HEK293T (cell line): Measurements from ENCODE around the gene FAM117A.

ENCODE experiments used
- CTCF ChIA-PET: fragments of 350-600 bp; formaldehyde crosslinking; extraction: SDS; loops from one replicate; lab custom pipeline; 2021; ENCODE audit warnings: antibody characterized with exemption, inconsistent platforms; lab: Yijun Ruan, JAX
- POLR2A ChIA-PET: fragments of 350-600 bp; formaldehyde crosslinking; extraction: SDS; loops from one replicate; lab custom pipeline; 2020; ENCODE audit warnings: antibody characterized with exemption, inconsistent platforms; lab: Yijun Ruan, JAX
- DNase-seq: peaks from one replicate; pipeline ENCODE4 v3.0.0; 2012; ENCODE audit warnings: mixed read lengths; ENCODE audit errors: extremely low spot score
- ARNT ChIP-seq: fragments of 450-650 bp; IDR thresholded peaks from 2 replicates; pipeline ENCODE4 v1.6.1; 2017; ENCODE audit warnings: mild to moderate bottlenecking
- BHLHE40 ChIP-seq: fragments of 450-650 bp; IDR thresholded peaks from 2 replicates; pipeline ENCODE4 v1.6.1; 2016; ENCODE audit warnings: mild to moderate bottlenecking, moderate library complexity, borderline replicate concordance
- CTBP1 ChIP-seq: fragments of 450-650 bp; IDR thresholded peaks from 2 replicates; pipeline ENCODE4 v1.6.1; 2016; ENCODE audit warnings: borderline replicate concordance
- ELF4 ChIP-seq: fragments of 450-650 bp; IDR thresholded peaks from 2 replicates; pipeline ENCODE4 v1.6.1; 2017; ENCODE audit warnings: antibody characterized with exemption
- FOXA1 ChIP-seq: fragments of 450-650 bp; IDR thresholded peaks from 2 replicates; pipeline ENCODE4 v1.6.1; 2016; ENCODE audit warnings: mild to moderate bottlenecking
- FOXK2 ChIP-seq: fragments of 450-650 bp; IDR thresholded peaks from 2 replicates; pipeline ENCODE4 v1.6.1; 2016; ENCODE audit warnings: mild to moderate bottlenecking
- FOXM1 ChIP-seq: fragments of 450-650 bp; IDR thresholded peaks from 2 replicates; pipeline ENCODE4 v1.6.1; 2017; ENCODE audit warnings: mild to moderate bottlenecking, borderline replicate concordance
- HDGF ChIP-seq: fragments of 450-650 bp; IDR thresholded peaks from 2 replicates; pipeline ENCODE4 v1.6.1; 2017; ENCODE audit warnings: antibody characterized with exemption, borderline replicate concordance
- L3MBTL2 ChIP-seq: fragments of 450-650 bp; conservative IDR thresholded peaks from 2 replicates; pipeline ENCODE4 v1.6.1; 2016; ENCODE audit warnings: mild to moderate bottlenecking
- LEF1 ChIP-seq: fragments of 450-650 bp; IDR thresholded peaks from 2 replicates; pipeline ENCODE4 v1.6.1; 2017; ENCODE audit warnings: mild to moderate bottlenecking, borderline replicate concordance
- NFRKB ChIP-seq: fragments of 450-650 bp; IDR thresholded peaks from 2 replicates; pipeline ENCODE4 v1.6.1; 2016; ENCODE audit warnings: mild to moderate bottlenecking, moderate library complexity
- PKNOX1 ChIP-seq: fragments of 450-650 bp; IDR thresholded peaks from 2 replicates; pipeline ENCODE4 v1.6.1; 2016
- SP1 ChIP-seq: fragments of 450-650 bp; IDR thresholded peaks from 2 replicates; pipeline ENCODE4 v1.6.1; 2017
- SUZ12 ChIP-seq: fragments of 450-650 bp; IDR thresholded peaks from 2 replicates; pipeline ENCODE4 v1.6.1; 2016; ENCODE audit warnings: mild to moderate bottlenecking
- TARDBP ChIP-seq: fragments of 450-650 bp; IDR thresholded peaks from 2 replicates; pipeline ENCODE4 v1.6.1; 2016
- ZNF384 ChIP-seq: fragments of 450-650 bp; IDR thresholded peaks from 2 replicates; pipeline ENCODE4 v1.6.1; 2016

FAM117A gene

DNA sequence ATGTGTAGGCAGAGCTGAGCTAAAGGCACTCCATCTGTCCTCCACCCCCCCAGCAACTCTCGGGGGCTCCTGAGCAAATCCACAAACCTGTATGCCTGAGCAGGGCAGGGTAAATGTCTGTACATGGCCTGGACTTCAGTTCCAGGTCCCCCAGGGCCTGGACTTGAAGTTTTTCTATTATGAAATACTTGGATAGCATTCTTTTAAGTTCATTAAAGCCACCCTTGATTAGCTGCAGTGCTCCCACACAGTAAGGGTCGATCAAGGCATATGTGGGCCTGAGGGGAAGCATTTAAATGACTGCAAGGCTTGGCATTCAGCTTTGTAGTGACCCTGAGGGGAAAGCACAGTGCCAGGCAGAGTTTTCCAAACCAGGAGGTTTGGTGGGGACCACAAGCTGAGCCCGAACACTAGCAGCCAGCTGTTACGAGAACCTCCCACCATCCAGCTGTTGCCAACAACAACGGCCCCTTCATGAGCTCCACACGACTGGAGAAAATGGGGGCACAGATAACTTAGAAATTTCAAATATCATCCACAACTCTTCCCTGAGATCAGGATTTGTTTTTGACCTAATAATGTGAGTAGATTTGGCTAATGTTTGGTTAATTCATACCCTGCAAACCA, 6.7 kb downstream of the FAM117A start:
- DNase-seq: no peak
- CTCF ChIA-PET: no interaction called here
- no peak for TF ChIP-seq PKNOX1
- no peak for TF ChIP-seq FOXA1
- no peak for TF ChIP-seq CTBP1
- TF ChIP-seq HDGF: no peak
- TF ChIP-seq NFRKB: no peak
- TF ChIP-seq SUZ12: no peak
- no peak for TF ChIP-seq TARDBP
- TF ChIP-seq ELF4: no peak
- TF ChIP-seq LEF1: no peak
- no peak for TF ChIP-seq ARNT
- no peak for TF ChIP-seq ZNF384
- TF ChIP-seq FOXK2: no peak
- TF ChIP-seq FOXM1: no peak
- POLR2A ChIA-PET: interaction anchor here (0.9 kb wide), 1 partner anchor 31 kb away, joined by 3 read pairs; the partner anchor contains the start of gene KAT7

DNA sequence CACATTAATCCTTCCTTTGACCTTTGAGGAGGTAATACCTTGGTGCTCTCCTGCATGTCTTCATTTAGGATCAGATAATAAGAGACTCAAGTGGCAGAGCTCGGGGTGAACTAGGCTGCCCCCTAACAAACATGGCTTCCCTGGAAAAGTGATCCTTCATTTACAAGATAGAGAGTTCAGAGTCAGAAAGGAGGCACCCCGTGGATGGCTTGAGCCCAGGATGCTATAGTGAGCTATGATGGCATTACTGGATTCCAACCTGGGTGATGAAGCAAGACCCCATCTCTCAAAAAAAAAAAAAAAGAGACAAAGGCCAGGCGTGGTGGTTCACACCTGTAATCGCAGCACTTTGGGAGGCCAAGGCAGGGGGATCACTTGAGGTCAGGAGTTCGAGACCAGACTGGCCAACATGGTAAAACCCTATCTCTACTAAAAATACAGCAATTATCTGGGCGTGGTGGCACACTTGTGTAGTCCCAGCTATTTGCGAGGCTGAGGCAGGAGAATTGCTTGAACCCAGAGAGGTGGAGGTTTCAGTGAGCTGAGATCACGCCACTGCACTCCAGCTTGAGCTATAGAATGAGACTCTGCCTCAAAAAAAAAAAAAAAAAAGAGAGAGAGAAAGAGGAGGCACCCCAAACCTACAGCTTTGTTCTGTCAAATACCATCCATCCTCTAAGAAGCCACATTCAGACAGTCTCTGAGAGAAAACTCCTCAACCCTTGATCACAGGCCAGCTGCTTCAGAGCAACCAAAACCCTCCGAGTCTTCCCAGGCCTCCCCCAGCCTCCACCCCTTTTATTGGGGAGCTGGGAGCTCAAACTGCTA, 7.4 kb downstream of the FAM117A start:
- TF ChIP-seq BHLHE40 (no peak), TARDBP (no peak), FOXM1 (no peak)
- ChIA-PET CTCF (interaction anchor here (1.0 kb wide), 1 partner anchor 8 kb away, joined by 3 read pairs; the partner anchor contains the start of gene FAM117A), POLR2A (interaction anchor here (0.5 to 2.3 kb wide), 3 partner anchors 7 to 32 kb away, joined by 3 to 9 read pairs (median 3); partner anchors contain the start of genes FAM117A and KAT7)
- no peak for DNase-seq

DNA sequence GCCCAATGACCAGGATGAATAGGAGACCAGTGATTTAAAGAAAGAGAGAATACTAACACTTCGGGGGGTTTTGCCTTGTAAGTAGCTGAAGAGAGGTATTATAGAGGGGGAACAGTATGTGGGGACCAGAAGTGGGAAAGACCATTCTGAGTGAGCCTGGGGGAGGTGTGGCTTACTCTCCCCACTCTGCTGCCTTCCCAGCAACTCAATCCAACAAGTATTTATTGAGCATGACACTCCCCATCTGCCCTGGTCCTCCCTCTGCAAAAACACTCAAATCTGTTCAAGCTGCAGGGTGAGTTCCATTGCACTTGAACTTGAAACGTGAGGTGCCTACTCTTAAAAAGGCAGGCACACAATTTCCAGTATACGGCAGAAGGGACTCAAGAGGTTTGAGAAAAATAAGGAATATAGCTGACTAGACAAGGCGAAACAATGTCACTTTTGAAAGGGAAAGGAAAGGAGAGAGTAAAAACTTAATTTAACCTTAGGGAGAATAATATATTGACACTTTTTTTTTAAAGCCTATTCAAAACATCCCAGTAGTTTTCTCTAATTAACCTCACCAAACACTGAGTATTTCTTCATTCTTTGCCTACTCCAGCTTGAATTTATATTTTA, 8.2 kb downstream of the FAM117A start:
- ChIA-PET POLR2A (interaction anchor here (2.3 kb wide), 1 partner anchor 8 kb away, joined by 9 read pairs; the partner anchor contains the start of gene FAM117A), CTCF (interaction anchor here (1.0 kb wide), 1 partner anchor 9 kb away, joined by 3 read pairs; the partner anchor contains the start of gene FAM117A)
- DNase-seq: no peak
- TF ChIP-seq NFRKB: no peak
- no peak for TF ChIP-seq CTBP1
- no peak for TF ChIP-seq ARNT
- no peak for TF ChIP-seq HDGF
- TF ChIP-seq PKNOX1: no peak
- no peak for TF ChIP-seq ELF4

DNA sequence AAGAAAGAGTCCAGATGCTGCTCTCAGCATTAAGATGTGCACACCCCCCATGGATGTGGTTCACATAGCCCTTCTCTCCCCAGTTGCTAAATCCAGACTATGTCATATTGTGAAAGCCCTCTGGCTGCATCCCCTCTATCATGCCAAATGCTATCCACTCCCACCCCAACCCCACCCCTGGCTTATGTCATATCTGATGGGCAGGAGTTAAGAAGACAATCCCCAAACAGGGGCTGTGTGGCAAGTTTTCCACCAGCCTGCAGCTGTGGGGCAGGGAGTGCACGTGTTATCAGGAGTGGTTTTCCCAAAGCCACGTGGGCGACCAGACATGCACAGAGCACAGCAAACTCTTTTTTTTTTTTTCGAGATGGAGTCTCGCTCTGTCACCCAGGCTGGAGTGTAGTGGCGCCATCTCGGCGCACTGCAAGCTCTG, 10.0 kb downstream of the FAM117A start:
- DNase-seq: no peak
- ChIA-PET CTCF (no interaction called here), POLR2A (interaction anchor here (2.3 kb wide), 1 partner anchor 10 kb away, joined by 9 read pairs; the partner anchor contains the start of gene FAM117A)
- TF ChIP-seq TARDBP: no peak
- TF ChIP-seq FOXA1: no peak
- TF ChIP-seq SUZ12: no peak
- no peak for TF ChIP-seq L3MBTL2
- TF ChIP-seq SP1: no peak
- no peak for TF ChIP-seq ARNT
- TF ChIP-seq BHLHE40: no peak
- no peak for TF ChIP-seq FOXK2
- TF ChIP-seq ELF4: no peak
- TF ChIP-seq LEF1: no peak
- no peak for TF ChIP-seq HDGF
- no peak for TF ChIP-seq NFRKB
- no peak for TF ChIP-seq FOXM1
- no peak for TF ChIP-seq ZNF384
- TF ChIP-seq PKNOX1: no peak
- TF ChIP-seq CTBP1: no peak

DNA sequence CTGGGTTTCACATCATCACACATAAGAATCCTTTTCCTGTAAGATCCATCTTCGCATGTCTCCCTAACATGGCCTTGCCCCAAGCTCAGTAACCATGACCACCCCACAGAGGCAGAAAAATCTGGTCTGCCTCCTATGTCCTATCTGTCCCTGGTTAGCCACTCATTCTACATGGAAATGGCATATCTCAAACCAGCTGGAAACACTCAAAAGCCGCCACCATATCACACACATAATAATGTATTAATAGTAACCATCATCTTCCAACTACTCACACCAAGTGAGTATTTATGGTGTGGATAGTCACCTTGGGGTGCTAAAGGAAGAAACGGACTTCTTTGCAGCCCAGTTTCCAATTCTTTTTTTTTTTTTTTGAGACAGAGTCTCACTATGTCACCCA, 11.4 kb downstream of the FAM117A start:
- no peak for DNase-seq
- ChIA-PET POLR2A (interaction anchor here (0.9 to 2.0 kb wide), 2 partner anchors 12 to 26 kb away, joined by 3 to 11 read pairs; partner anchors contain the start of gene FAM117A), CTCF (no interaction called here)
- no peak for TF ChIP-seq TARDBP
- TF ChIP-seq SP1: no peak
- no peak for TF ChIP-seq FOXA1
- no peak for TF ChIP-seq FOXM1
- TF ChIP-seq PKNOX1: no peak
- TF ChIP-seq FOXK2: no peak
- no peak for TF ChIP-seq LEF1
- no peak for TF ChIP-seq L3MBTL2
- TF ChIP-seq SUZ12: no peak
- no peak for TF ChIP-seq ARNT
- TF ChIP-seq HDGF: no peak
- no peak for TF ChIP-seq BHLHE40
- no peak for TF ChIP-seq NFRKB
- no peak for TF ChIP-seq CTBP1
